NCI-H82 treated with DMSO at 0.1 percent for 48 hours (cell line): Measurements from ENCODE around the gene MTA3.
"Not testable (repeated sequence)": the region's sequence is repeated elsewhere in the genome, so short reads cannot be mapped to it uniquely, and the experiment has no call there.

ENCODE experiments used
- DNase-seq: peaks from one replicate; lab custom pipeline; 2025; ENCODE audit not compliant: unreplicated experiment; lab: John Stamatoyannopoulos, UW

The MTA3 gene

DNA sequence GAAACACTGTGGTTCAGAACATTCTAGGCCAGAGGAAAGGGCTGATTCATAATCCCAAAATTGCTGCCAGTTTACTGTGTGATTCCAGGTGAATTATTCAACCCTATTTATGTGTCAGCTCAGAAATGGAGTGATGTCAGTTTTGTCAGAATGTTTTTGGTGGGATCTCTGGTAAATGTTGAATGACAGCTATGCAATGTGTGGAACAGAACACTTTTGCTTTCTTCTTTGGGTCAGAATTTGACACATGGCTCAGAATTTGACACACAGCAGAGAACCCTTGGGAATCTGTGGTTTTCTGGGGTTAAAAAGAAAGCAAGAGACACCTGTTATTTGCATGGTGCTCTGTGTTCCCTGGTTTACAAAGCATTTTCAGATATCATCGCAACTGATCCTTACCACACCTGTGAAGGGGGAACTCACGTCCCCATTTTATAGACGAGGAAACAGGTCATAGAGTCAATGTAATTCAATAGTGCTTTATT lies 1.6 kb upstream of the MTA3 start:
- DNase-seq = no peak

DNA sequence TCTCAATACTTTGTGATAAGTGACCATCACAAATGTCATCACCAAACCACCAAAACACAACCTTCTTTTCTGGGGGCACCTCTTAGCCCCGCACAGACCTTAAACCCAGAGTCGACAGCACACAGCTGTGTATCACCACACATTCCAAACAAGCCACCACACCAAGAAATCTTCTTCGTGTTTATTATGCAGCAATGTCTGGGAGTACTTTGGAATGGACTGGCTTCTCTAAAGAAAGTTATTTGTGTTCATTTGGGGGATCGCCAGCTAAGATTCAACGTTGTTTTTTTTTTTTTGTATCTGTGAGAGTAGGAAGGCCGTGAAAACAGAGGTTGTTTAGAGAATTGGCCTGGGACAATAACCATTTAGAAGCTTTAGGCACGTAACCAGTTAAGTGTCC lies 1.1 kb upstream of the MTA3 start:
- no peak for DNase-seq

DNA sequence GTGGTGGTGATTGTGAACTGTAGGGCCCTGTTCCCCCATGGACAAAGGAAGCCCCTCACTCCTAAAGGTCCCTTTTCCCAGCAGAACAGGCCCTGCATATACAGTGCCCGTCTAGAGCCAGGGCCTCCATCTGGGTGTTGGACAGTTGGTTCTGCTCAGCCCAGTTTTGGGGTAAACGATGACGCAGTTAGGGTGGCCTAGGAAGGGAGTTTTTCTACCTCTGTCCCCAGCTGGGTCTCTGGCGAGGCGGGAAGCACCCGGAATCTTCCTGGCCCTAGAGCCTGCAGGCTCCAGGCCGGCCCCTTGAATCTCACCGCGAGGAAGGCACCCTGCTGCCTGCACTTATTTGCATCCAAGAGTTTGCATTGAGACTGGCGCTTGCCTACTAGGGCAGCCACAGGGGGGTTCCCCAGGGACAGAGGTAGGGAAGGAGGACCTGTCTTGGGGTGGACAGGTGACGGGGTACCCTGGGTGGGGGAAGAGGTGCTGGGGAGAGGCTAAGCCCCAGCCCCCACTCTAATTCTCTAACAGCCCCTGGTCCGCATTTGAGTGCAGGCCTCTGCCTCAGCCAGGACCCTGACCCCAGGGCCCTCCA lies 529 bp upstream of the MTA3 start:
- no peak for DNase-seq

- no peak for DNase-seq
Observed at GRCh38 chr2:42569116-42569711, 782 bp downstream of the MTA3 start.

DNA sequence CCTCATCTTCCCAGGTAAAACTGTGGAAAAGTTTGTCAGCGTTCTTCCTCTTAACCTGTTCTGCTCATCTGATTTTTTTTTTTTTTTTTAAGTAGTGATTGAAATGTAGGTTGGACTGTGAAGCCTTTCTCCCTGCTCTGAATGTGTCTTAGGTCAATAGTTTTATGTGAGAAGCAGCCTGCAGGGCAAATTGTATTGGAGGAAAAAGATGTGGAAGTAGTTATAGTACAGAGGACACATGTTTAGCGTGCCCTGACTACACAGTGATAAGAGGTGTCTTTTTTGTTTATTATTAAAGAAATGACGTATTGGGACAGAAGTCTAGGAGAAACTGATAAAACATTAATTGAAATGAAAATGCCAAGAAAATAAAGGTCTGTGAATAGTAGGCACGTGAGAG lies 1.5 kb downstream of the MTA3 start:
- DNase-seq = no peak

DNA sequence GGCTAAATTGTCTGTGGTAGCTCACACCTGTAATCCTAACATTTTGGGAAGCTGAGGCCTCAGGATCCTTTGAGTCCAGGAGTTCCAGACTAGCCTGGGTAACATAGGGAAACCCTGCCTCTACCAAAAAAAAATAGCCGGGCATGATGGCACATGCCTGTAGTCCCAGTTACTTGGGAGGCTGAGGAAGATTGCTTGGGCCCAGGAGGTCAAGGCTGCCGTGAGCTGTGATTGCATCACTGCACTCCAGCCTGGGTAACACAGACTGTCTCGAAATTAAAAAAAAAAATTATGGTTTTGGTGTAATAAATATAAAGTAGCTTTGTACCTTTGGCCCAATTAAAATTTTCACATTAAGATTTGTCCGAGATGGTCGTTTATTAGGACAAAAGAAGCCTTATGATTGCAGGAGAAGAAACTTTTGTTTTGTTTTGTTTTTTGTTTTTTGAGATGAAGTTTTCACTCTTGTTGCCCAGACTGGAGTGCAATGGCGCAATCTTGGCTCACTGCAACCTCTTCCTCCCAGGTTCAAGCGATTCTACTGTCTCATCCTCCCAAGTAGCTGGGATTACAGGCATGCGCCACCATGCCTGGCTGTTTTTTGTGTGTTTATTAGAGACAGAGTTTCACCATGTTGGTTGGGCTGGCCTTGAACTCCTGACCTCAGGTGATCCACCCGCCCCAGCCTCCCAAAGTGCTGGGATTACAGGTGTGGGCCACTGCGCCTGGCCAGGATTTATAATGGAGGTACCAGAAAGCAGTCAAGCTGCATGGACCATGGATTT lies 4.1 kb downstream of the MTA3 start:
- DNase-seq = no peak

- DNase-seq = no peak
Observed at GRCh38 chr2:42573256-42573655, 4.8 kb downstream of the MTA3 start.

DNA sequence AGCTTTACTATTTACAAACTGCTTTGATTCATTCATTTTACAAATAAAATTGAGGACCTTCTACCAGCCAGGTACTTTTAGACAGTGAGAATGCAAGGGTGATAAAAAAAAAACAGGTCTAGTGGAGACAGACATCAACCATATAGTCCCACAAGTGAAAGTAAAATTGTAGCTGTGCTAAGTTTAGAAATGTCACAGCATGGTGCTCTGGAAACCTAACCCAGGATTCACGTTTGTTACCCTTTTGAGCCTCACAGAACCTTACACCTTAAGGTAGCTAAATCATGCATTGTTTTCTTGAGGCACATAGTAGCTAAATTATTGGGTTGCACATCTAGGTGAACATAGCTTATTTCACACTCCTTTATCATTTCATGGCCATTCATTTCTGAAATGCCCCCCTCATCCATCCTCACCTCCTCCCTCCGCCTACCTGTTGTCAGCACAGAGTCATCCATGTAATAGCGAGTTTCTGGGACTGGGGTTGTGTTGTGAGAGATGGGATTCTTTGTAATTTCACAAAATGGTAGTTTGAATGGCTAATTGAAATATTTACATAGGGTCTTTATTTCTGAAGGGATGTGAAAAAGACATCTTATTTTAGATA lies 7.1 kb downstream of the MTA3 start:
- DNase-seq = no peak

- no peak for DNase-seq
Observed at GRCh38 chr2:42578621-42579020, 10.2 kb downstream of the MTA3 start.

- DNase-seq = no peak
Observed at GRCh38 chr2:42581257-42581656, 12.8 kb downstream of the MTA3 start.

DNA sequence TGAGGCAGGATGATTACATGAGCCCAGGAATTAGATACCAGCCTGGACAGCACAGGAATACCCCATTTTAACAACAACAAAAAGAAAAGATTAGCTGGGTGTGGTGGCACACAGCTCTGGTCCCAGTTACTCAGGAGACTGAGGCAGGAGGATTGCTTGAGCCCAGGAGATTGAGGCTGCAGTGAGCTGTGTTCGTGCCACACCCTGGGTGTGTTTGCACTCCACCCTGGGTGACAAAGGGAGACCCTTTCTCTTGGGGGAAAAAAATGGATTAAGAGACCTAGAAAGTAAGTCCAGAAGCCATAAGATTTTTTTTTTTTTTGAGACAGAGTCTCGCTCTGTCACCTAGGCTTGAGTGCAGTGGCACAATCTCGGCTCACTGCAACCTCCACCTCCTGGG lies 16.2 kb downstream of the MTA3 start:
- DNase-seq = not testable (repeated sequence)

GRCh38 chr2:42585779-42586178 lies 17.3 kb downstream of the MTA3 start:
- no peak for DNase-seq

GRCh38 chr2:42587526-42588117 lies 19.2 kb downstream of the MTA3 start:
- DNase-seq = no peak

DNA sequence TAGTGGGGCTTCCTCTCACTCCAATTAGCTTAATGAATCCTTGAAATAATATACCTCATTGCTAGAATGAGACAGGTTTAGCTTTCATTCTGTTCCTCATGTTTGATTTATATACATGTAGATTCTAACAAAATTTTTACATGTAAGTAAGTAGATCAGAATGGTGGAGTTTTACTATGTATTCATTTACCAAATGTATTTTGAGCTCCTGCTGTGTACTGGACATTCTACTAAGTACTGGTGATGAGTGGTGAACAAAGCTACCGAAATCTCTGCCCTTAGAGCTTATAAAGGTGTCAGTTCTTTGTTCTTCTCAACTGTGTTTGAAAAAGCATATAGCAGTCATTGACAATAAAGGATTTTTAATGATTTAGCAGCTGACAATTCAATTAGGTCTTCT lies 19.7 kb downstream of the MTA3 start:
- no peak for DNase-seq

GRCh38 chr2:42590176-42590575 lies 21.7 kb downstream of the MTA3 start:
- DNase-seq = no peak

- DNase-seq = no peak
Observed at GRCh38 chr2:42593282-42593681, 24.9 kb downstream of the MTA3 start.

- no peak for DNase-seq
Observed at GRCh38 chr2:42598656-42599055, 30.2 kb downstream of the MTA3 start.

DNA sequence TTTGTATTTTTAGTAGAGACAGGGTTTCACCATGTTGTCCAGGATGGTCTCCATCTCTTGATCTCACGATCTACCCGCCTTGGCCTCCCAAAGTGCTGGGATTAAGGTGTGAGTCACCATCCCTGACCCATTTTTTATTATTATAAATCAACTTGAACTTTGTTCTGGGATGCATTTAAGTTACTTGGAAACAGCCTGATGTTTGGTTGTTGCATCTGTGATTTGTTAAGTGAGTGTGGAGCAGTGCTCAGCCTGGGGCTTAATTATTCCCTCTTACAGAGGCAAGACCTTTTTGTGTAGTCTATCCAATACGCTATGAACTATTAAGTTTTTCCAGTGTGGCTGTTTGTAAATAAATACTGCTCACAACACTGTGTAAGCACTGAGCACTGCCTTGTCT lies 32.6 kb downstream of the MTA3 start:
- no peak for DNase-seq

DNA sequence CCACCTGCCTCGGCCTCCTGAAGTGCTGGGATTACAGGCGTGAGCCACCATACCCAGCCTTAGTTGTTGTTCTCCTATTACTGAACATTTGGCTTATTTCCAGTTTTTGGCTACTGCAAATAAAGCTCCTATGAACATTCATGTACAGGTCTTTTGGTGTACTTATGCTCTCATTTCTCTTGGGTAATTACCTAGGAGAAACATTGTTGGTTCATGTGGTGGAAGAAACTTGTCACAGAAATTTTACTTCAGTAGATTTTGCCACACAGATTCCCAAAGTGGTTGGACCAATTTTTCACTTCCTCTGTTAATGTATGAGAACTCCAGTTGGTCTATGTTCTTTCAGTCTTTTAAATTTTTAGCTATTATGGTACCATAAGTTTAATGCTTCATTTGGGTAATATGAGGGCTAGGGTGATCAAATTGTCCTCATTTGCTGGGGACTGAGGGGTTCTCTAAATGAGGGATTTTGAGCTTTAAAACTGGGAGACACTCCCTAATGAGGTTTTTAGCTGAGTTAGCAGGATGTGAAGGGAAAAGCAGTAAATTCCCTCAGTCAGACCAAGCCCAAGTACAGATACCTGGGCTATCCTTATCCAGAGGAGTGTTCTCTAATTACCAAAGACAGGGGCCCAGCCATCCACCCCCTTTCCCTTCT lies 33.9 kb downstream of the MTA3 start:
- no peak for DNase-seq

DNA sequence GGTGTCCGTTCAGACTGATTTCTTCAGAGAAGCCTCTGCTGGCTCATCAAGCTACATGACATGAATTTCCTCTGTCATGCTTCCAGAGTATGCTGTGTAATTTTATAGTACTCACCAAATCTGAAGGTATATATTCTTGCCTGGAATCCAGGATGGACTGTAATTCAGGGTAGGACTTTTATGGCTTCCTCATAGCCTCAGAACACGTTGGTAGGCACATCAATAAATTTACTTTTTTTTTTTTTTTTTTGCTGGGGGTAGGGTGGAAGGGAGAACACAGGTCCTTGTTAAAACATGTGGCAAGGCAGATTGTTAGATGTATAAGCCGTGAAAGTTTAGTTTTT lies 34.4 kb downstream of the MTA3 start:
- no peak for DNase-seq

- DNase-seq = not testable (repeated sequence)
Observed at GRCh38 chr2:42604341-42604867, 36.0 kb downstream of the MTA3 start.
